ENCODE measurements around the gene PCDHGA12.

Gene PCDHGA12

GRCh38 chr5:141441571-141442170, 11.4 kb downstream of the PCDHGA12 start:
- DNase-seq, result no peak

GRCh38 chr5:141465351-141465750, 35.0 kb downstream of the PCDHGA12 start:
- no peak for DNase-seq

- DNase-seq, result peak; percentile 72
These were observed 45.4 kb downstream of the PCDHGA12 start, which contains the start of gene PCDHGC3 for GRCh38 chr5:141475625-141476131. Gene PCDHGC3 (plus strand): TSS chr5:141475966. CDS start chr5:141476117, 151 bp downstream.

GRCh38 chr5:141476132-141476911, 46.0 kb downstream of the PCDHGA12 start:
- no peak for DNase-seq

- no peak for DNase-seq
These were observed 46.8 kb downstream of the PCDHGA12 start for GRCh38 chr5:141477044-141477575.

GRCh38 chr5:141477815-141478214, 47.5 kb downstream of the PCDHGA12 start:
- no peak for DNase-seq

GRCh38 chr5:141478321-141478945, 48.1 kb downstream of the PCDHGA12 start:
- DNase-seq, result no peak

- DNase-seq, result no peak
These were observed 49.5 kb downstream of the PCDHGA12 start for GRCh38 chr5:141479776-141480175.

Data from RPMI8226 (cell line).